Kasumi-1 (cell line): Measurements from ENCODE around the gene SRCIN1.

ENCODE experiments used
- DNase-seq, 2 experiments: peaks; one replicate each; lab custom pipeline; 2025; lab: John Stamatoyannopoulos, UW

SRCIN1 gene

GRCh38 chr17:38583176-38583575, 22.6 kb downstream of the SRCIN1 start:
- no peak for DNase-seq

DNA sequence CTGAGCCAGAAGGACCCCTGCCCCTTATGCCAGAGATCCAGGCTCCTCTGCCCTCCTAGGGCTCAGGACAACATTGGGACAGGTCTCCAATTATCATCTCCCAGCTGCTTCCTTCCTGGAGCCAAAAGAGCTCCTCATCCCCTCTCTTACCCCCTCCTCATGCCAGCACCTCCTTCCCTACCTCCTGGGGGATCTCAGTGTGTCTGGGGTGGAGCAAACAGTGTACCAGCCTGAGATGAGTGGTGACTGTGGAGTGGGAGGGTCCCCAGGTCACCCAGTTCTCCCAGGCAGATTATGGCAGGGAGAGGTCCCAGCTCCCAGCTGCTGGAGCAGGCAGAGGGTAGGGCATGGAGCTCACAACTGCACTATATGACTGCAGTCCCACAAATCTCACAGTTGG, 23.7 kb downstream of the SRCIN1 start:
- DNase-seq = no peak

DNA sequence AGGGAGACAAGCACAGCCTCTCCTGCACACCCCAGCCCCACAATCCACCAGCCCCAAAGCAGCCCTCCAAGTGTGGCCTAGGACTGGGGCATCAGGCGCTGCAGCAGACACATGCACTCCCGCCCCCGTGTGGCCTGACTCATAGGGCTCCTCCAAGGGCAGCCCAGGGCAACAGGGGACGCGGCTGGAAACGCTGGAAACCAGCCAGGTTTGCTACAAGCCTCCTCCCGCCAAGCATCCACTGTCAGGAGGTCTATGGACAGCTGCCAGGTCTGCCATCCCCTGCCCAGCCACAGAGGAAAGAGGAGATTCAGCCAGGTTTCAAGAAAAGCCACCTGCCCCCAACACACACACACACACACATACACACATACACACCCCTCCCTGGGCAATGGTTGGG, 25.8 kb downstream of the SRCIN1 start:
- peak; percentile 35 to 57 for DNase-seq

GRCh38 chr17:38579083-38579480, 26.7 kb downstream of the SRCIN1 start:
- DNase-seq = no peak

GRCh38 chr17:38578229-38579082, 27.3 kb downstream of the SRCIN1 start:
- no peak for DNase-seq

GRCh38 chr17:38577645-38578173, 28.0 kb downstream of the SRCIN1 start:
- DNase-seq = no peak

GRCh38 chr17:38577244-38577643, 28.5 kb downstream of the SRCIN1 start:
- DNase-seq = no peak

DNA sequence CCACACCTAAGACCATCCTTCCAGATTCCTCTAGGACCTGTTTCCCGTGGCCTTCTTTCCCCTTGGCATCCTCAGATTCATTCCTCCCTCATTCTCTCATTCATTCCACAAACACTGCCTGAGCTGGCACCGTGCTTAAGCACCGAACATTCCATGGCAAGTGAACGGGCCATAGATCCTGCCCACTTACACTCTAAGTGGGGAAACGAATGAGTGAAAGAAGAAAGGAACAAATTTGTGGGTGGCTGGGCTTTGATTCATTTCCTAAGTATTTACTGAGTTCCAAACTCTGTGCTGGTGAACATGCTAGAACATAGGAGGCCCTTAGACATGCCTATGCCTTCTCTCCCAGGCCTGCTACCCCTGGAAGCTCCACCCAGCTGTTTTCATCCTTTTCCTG, 30.0 kb downstream of the SRCIN1 start:
- DNase-seq = no peak

GRCh38 chr17:38574712-38575111, 31.0 kb downstream of the SRCIN1 start:
- DNase-seq = no peak

GRCh38 chr17:38572669-38573365, 32.9 kb downstream of the SRCIN1 start:
- no peak for DNase-seq

GRCh38 chr17:38571833-38572668, 33.7 kb downstream of the SRCIN1 start:
- DNase-seq = peak; percentile 31 to 47

DNA sequence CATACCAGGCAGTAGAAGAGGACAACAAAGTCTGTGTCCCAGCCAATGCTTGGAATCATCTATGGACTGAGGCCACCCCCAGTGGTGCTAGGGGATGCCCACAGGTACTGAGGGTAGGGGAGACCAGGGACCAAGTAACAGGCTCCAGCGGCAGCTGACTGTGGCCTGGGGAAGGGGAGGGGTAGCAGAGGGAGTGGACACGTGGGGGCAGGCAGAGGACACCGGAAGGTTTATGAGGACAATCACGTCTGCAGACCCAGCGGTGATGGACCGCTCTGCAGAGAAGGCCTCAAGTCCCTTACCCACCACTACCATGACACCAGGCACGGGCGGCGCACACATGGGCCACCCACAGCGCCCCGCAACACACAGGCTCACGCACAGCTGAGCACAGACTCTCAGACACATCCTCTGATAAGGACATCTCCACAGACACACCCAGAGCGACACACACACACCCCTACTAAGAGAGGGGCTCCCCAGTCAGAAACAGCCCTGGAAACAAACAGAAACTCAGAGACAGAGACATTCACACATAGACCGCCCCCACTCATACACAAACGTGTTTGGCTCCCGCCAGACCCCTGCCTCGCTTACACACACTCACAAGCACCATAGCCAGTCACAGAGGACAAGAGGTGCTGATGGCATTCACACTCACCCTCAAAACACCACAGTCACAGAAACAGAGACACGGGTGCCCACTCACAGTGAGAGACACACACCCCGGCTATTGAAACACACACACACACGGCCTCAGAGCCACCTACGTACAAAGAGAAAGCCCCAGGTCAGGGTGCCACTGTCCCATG, 35.8 kb downstream of the SRCIN1 start:
- no peak for DNase-seq

DNA sequence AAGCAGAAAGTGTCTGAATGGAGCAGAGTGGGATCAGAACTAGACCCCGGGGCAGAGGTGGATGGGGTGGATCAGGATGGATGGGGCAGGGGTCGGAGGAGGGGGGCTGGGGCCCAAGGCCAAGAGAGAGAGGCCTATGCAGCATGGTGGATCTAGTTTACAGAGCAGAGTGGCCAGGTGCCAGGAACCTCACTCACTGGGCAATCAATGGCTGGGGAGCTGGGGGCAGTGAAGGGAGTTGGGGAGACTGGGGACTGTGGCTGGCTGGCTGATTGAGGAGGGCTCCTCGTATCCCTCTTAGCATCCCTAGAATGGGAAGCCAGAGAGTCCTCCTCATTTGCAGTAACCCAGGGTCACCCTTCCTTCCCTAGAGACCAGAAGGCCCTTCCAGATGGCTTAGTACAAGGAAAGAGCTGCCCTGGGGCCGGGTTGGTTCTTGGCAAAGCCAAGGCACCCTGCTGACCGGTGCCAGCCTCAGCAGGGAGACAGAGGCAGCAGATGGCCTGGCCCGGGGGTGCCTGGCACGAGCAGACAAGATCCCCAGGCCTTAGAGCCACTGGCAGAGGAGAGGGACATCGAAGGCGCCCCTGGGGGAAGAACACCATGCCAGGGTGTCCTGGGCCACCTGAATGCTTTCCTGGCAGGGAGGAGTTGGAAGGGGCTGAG, 36.8 kb downstream of the SRCIN1 start:
- no peak for DNase-seq

DNA sequence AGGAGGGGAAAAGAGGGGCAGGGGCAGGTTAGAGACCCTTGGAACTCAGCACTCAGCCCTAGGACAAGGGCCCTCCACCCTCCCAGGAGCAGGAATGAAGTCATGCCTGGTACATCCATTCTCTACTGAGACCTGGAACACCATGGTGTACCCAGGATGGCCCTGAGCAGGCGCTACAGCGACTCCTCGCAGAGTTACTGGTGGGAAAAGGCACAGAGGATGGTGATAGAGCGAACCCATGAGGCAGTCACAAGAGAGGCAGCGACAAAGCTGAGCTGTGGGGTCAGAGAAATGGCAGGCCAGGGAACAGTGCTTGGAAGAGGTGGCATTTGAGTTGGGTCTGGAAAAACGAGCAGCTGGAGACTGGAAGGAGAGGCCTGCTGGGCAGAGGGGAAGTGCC, 37.5 kb downstream of the SRCIN1 start:
- DNase-seq = no peak

GRCh38 chr17:38567350-38567749, 38.4 kb downstream of the SRCIN1 start:
- no peak for DNase-seq

- no peak for DNase-seq
Measured at GRCh38 chr17:38566666-38567031, 39.1 kb downstream of the SRCIN1 start.

GRCh38 chr17:38565853-38566665, 39.7 kb downstream of the SRCIN1 start:
- DNase-seq = no peak

GRCh38 chr17:38564869-38565268, 40.9 kb downstream of the SRCIN1 start:
- no peak for DNase-seq

- DNase-seq = no peak
Measured at GRCh38 chr17:38564254-38564837, 41.4 kb downstream of the SRCIN1 start.
